Activated CD8-positive, alpha-beta memory T cell treated with anti-CD3 and anti-CD28 coated beads, Interleukin-2, amount 10 ng/mL, durations not matched to agents 7 days and 5 days (primary cell): ENCODE data around the gene OTUD3. TPM values are rescaled to one million over a fixed set of nuclear protein-coding genes. Genes with fewer than 3 reads are reported as not detected.
"Not testable (repeated sequence)": the region's sequence is repeated elsewhere in the genome, so short reads cannot be mapped to it uniquely, and the experiment has no call there.

ENCODE experiments used
- ATAC-seq: fragments of 150-1000 bp; cut with Tn5 transposase; one replicate; pipeline ENCODE4 v1.10.0; 2021; ENCODE audit warnings: moderate library complexity
- CTCF ChIA-PET: fragments of 350-600 bp; sonication (Branson Sonifier 250); formaldehyde crosslinking; loops from one replicate; lab custom pipeline; 2021; ENCODE audit warnings: antibody characterized with exemption; lab: Charles Lee
- DNase-seq: peaks from one replicate; pipeline ENCODE4 v3.0.0-alpha.2; 2020
- H3K27ac Mint-ChIP-seq: one replicate; pipeline ENCODE4 v1.8.0; 2021; ENCODE audit warnings: mild to moderate bottlenecking, mixed read lengths
- H3K27me3 Mint-ChIP-seq: one replicate; pipeline ENCODE4 v1.8.0; 2021; ENCODE audit warnings: mixed read lengths
- H3K36me3 Mint-ChIP-seq: one replicate; pipeline ENCODE4 v1.8.0; 2021; ENCODE audit warnings: mild to moderate bottlenecking, mixed read lengths
- H3K4me1 Mint-ChIP-seq: one replicate; pipeline ENCODE4 v1.8.0; 2021; ENCODE audit warnings: mixed read lengths
- H3K4me3 Mint-ChIP-seq: one replicate; pipeline ENCODE4 v1.8.0; 2021; ENCODE audit warnings: mild to moderate bottlenecking, moderate library complexity, mixed read lengths
- H3K9me3 Mint-ChIP-seq: one replicate; pipeline ENCODE4 v1.8.0; 2022; ENCODE audit warnings: low read depth, mixed read lengths
- total RNA-seq, 2 experiments: library from RNA; stranded (reverse); gene quantifications; one replicate each; pipeline ENCODE4 v1.2.3, GENCODE V29; 2021

Gene OTUD3
- total RNA-seq, 2 experiments from 2014 or later, result 7.3 to 8.1 TPM

- no peaks in the 10 kb centered on the region for H3K4me1 Mint-ChIP-seq
- no peak for DNase-seq
- H3K4me3 Mint-ChIP-seq, result no peak overlapping the region
- H3K27me3 Mint-ChIP-seq, result peaks cover 10% of the 10 kb centered on the region
- CTCF ChIA-PET, result no interaction called here
- no peak for ATAC-seq
- H3K27ac Mint-ChIP-seq, result no peak overlapping the region
- H3K9me3 Mint-ChIP-seq, result peaks cover 2% of the 10 kb centered on the region
- H3K36me3 Mint-ChIP-seq, result no peaks in the 10 kb centered on the region
These were observed 44.3 kb downstream of the OTUD3 start for GRCh38 chr1:19926296-19927129.

- CTCF ChIA-PET, H3K9me3 Mint-ChIP-seq, DNase-seq, H3K27ac Mint-ChIP-seq, H3K4me3 Mint-ChIP-seq, H3K4me1 Mint-ChIP-seq, ATAC-seq, H3K36me3 Mint-ChIP-seq: not testable (repeated sequence)
- peaks cover 10% of the 10 kb centered on the region for H3K27me3 Mint-ChIP-seq
These were observed 44.9 kb downstream of the OTUD3 start for GRCh38 chr1:19927130-19927421.

DNA sequence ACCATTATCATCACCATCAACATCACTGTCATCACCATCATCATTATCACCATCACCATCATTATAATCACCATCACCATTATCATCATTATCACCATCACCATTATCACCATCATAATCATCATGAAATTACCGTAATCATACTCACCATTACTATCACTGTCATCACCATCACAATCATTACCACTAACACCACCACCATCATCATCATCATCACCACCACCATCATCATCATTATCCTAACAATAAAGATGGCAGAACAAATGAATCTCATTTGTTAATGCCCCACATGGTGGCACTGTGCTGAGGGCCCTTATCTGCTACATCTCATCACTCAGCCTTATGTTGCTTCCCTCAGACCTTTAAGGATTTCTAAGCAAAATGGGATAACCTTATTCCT lies 50.7 kb downstream of the OTUD3 start:
- no peak overlapping the region for H3K27ac Mint-ChIP-seq
- ATAC-seq, result no peak
- H3K9me3 Mint-ChIP-seq, result peaks cover 12% of the 10 kb centered on the region
- no peak for DNase-seq
- H3K4me3 Mint-ChIP-seq, result no peak overlapping the region
- peaks cover 3% of the 10 kb centered on the region for H3K36me3 Mint-ChIP-seq
- peaks cover 8% of the 10 kb centered on the region for H3K27me3 Mint-ChIP-seq
- H3K4me1 Mint-ChIP-seq, result peaks cover 1% of the 10 kb centered on the region
- CTCF ChIA-PET, result no interaction called here

- no peak for ATAC-seq
- Mint-ChIP-seq H3K27ac (no peak overlapping the region), H3K9me3 (peaks cover 12% of the 10 kb centered on the region), H3K4me3 (no peak overlapping the region), H3K36me3 (peaks cover 3% of the 10 kb centered on the region), H3K27me3 (peaks cover 7% of the 10 kb centered on the region), H3K4me1 (peaks cover 1% of the 10 kb centered on the region)
- CTCF ChIA-PET, result interaction anchor here (0.5 kb wide), 1 partner anchor 278 kb away, joined by 4 read pairs; no protein-coding TSS in a partner anchor
- no peak for DNase-seq
These were observed 52.1 kb downstream of the OTUD3 start for GRCh38 chr1:19934336-19934735.

DNA sequence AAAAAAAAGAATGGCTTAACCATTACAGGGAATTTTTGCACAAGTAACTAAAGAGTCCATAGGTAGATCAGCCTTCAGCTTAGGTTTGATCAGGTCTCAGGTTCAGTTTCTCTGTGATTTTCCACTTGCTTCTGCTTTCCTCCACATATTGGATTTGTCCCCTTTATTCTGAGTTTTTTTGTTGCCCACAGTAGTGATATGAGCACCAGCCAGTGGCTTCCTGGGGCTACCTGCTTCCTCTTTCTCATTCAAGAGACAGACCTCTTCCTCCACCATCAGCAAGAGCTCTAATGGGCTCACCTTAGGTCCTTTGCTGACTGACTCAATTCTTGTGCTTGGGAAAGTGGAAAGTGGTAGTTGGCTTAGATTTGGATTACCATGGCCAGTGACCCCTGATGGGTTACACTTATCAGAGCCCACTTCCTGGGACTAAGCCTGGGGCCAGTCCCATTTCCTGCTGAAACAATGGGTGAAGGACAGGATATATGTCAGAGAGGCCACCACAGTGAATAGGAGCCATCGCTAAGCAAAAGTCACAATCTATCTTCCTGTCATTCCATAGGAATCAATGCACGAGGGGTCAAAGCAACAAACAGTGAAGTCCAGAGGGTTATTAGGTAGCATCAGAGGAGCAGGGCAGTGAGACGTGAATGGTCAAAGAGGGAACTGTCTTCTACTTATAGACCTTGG lies 54.0 kb downstream of the OTUD3 start:
- Mint-ChIP-seq H3K9me3 (peaks cover 10% of the 10 kb centered on the region), H3K36me3 (peaks cover 3% of the 10 kb centered on the region), H3K4me1 (peaks cover 1% of the 10 kb centered on the region), H3K27ac (no peak overlapping the region), H3K4me3 (no peak overlapping the region), H3K27me3 (no peaks in the 10 kb centered on the region)
- DNase-seq, result no peak
- ATAC-seq, result no peak
- CTCF ChIA-PET, result interaction anchor here (0.6 to 1.5 kb wide), 3 partner anchors 15 to 276 kb away, joined by 3 read pairs; no protein-coding TSS in a partner anchor

DNA sequence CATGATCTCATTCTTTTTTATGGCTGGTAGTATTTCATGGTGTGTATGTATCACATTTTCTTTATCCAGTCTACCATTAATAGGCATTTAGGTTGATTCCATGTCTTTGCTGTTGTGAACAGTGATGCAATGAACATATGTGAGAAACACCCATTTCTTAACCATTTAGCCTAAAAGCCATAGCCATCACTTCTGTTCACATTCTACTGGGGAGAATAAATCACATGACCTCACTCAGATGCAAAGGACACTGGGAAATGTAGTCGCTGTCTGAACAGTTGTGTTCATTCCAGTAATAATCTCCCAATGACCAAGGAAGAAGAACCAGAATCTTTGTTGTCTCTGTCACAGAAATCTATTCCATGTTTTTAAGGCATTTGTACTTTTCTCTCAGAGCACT lies 56.3 kb downstream of the OTUD3 start:
- no peaks in the 10 kb centered on the region for H3K36me3 Mint-ChIP-seq
- ATAC-seq (no peak), DNase-seq (no peak)
- H3K27ac Mint-ChIP-seq, result no peak overlapping the region
- H3K4me3 Mint-ChIP-seq, result no peak overlapping the region
- no peaks in the 10 kb centered on the region for H3K9me3 Mint-ChIP-seq
- CTCF ChIA-PET, result no interaction called here
- H3K27me3 Mint-ChIP-seq, result no peaks in the 10 kb centered on the region
- H3K4me1 Mint-ChIP-seq, result peaks cover 1% of the 10 kb centered on the region

DNA sequence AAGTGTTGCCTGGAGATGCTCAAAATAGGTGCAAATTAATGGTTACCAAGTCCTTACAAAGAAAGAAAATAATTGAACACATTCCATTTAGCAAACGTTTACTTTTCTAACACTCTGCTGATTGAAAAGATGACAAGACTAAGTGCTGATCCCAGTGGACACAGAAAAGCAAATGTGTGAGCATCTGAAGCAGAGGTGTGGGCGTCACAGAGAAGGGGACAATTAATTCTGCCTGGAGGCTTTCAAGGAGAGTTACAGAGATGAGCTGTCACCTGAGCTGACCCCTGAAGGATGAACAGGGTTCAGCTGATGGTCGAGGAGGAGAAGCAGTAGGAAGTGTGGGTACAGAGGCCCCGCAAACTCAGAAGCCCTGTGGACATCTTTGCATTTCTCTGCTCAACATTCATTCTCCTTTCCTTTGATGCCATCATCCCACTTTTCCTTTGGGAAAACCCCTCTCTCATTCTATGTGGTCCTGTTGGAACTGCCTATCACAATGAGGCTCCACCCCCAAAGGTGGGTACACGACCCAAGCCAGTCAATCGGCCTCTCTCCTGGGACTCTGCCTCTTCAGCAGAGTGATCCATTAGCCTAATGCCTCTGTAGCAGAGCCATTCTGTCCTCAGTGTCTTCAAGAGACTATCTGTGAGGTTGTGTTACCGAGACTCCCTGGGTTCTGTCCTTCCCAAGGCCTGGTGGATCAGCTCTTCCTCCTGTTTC lies 58.5 kb downstream of the OTUD3 start:
- no peaks in the 10 kb centered on the region for H3K9me3 Mint-ChIP-seq
- CTCF ChIA-PET, result no interaction called here

DNA sequence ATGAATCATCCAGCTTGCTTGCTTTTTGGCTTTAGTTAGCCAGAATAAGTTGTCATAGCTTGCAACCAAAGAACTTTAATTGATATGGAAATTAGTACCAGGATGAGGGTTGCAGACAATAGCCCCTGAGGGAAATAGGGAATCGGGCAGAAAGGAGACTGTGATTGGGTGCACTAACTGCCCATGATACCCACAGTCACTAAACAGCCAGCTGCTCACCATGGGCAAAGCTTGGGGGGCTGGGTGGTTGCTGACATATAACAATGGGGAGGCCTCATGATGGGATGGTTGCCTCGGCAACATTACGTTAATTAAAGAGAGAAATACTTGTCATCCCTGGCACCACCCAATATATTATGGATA lies 59.0 kb downstream of the OTUD3 start:
- Mint-ChIP-seq H3K4me1 (peaks cover under 1% of the 10 kb centered on the region), H3K36me3 (no peaks in the 10 kb centered on the region), H3K27ac (no peak overlapping the region), H3K9me3 (no peaks in the 10 kb centered on the region), H3K27me3 (peaks cover 9% of the 10 kb centered on the region), H3K4me3 (no peak overlapping the region)
- DNase-seq, result no peak
- no peak for ATAC-seq
- CTCF ChIA-PET, result no interaction called here

More for the DNA sequence above, 58.5 kb downstream of the OTUD3 start:
- Mint-ChIP-seq H3K27me3 (peaks cover 4% of the 10 kb centered on the region), H3K4me3 (no peak overlapping the region), H3K4me1 (peaks cover 1% of the 10 kb centered on the region), H3K27ac (no peak overlapping the region), H3K36me3 (no peaks in the 10 kb centered on the region)
- DNase-seq (no peak), ATAC-seq (no peak)

- Mint-ChIP-seq H3K36me3 (no peaks in the 10 kb centered on the region), H3K4me3 (no peak overlapping the region), H3K27ac (no peak overlapping the region), H3K4me1 (no peaks in the 10 kb centered on the region), H3K9me3 (no peaks in the 10 kb centered on the region), H3K27me3 (peaks cover 18% of the 10 kb centered on the region)
- CTCF ChIA-PET, result no interaction called here
- DNase-seq (no peak), ATAC-seq (no peak)
These were observed 59.9 kb downstream of the OTUD3 start for GRCh38 chr1:19942088-19942487.

GRCh38 chr1:19942657-19943056 lies 60.5 kb downstream of the OTUD3 start:
- CTCF ChIA-PET, result no interaction called here
- Mint-ChIP-seq H3K9me3 (no peaks in the 10 kb centered on the region), H3K27me3 (peaks cover 18% of the 10 kb centered on the region), H3K4me3 (no peak overlapping the region), H3K36me3 (no peaks in the 10 kb centered on the region), H3K4me1 (no peaks in the 10 kb centered on the region), H3K27ac (no peak overlapping the region)
- ATAC-seq, result no peak
- no peak for DNase-seq

DNA sequence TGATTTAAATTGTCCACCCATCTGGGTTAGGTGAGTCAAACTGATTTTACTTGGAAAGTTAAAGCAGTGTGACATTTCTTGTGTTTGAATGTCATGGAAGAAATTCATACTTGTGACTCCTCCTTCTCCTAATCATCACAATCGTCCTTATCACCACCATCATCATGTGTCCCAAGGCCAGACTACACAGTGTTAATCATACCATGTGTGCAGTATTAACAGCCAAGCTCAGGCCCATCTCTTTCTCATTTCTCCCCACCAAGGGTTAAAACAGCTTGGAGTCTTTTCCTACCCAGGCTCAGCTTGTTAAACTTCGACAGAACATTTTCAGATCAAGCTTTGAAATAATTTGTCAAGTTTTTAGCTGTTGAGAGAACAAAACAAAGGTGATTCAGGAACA lies 63.7 kb downstream of the OTUD3 start:
- H3K27ac Mint-ChIP-seq, result no peak overlapping the region
- CTCF ChIA-PET, result no interaction called here
- ATAC-seq (no peak), DNase-seq (no peak)
- no peaks in the 10 kb centered on the region for H3K9me3 Mint-ChIP-seq
- peaks cover 21% of the 10 kb centered on the region for H3K27me3 Mint-ChIP-seq
- no peaks in the 10 kb centered on the region for H3K4me1 Mint-ChIP-seq
- no peak overlapping the region for H3K4me3 Mint-ChIP-seq
- no peaks in the 10 kb centered on the region for H3K36me3 Mint-ChIP-seq

- no peak overlapping the region for H3K27ac Mint-ChIP-seq
- no peaks in the 10 kb centered on the region for H3K36me3 Mint-ChIP-seq
- no peaks in the 10 kb centered on the region for H3K9me3 Mint-ChIP-seq
- H3K4me1 Mint-ChIP-seq, result no peaks in the 10 kb centered on the region
- peaks cover 21% of the 10 kb centered on the region for H3K27me3 Mint-ChIP-seq
- DNase-seq (no peak), ATAC-seq (no peak)
- CTCF ChIA-PET, result no interaction called here
- H3K4me3 Mint-ChIP-seq, result no peak overlapping the region
These were observed 64.1 kb downstream of the OTUD3 start for GRCh38 chr1:19946331-19946751.

- CTCF ChIA-PET, result no interaction called here
- no peak overlapping the region for H3K27ac Mint-ChIP-seq
These were observed 64.8 kb downstream of the OTUD3 start for GRCh38 chr1:19946971-19947370.

More at GRCh38 chr1:19946971-19947370, 64.8 kb downstream of the OTUD3 start:
- ATAC-seq, result no peak
- Mint-ChIP-seq H3K4me1 (no peaks in the 10 kb centered on the region), H3K27me3 (peaks cover 23% of the 10 kb centered on the region), H3K9me3 (no peaks in the 10 kb centered on the region), H3K36me3 (no peaks in the 10 kb centered on the region), H3K4me3 (no peak overlapping the region)
- no peak for DNase-seq
